PFSK-1 (cell line): ENCODE results near the gene TTBK1.

Experiments
- POLR2AphosphoS5 ChIP-seq: IDR thresholded peaks from 2 replicates; pipeline ENCODE4 v1.6.1; 2012; ENCODE audit warnings: low read depth, mild to moderate bottlenecking, control low read depth, low read length, moderate library complexity
- REST ChIP-seq, 2 experiments: IDR thresholded peaks; 2 replicates each; pipeline versions ENCODE4 v1.6.1 to v1.8.0; 2011 to 2012; ENCODE audit warnings: low read depth in 2 of 2, low read length in 2 of 2, control low read depth in 1 of 2, inconsistent platforms in 1 of 2, mild to moderate bottlenecking in 1 of 2, moderate library complexity in 1 of 2; ENCODE audit not compliant: insufficient read depth in 1 of 2
- SIN3A ChIP-seq: IDR thresholded peaks from 2 replicates; pipeline ENCODE4 v1.6.1; 2012; ENCODE audit warnings: mild to moderate bottlenecking, low read length, moderate library complexity, borderline replicate concordance; ENCODE audit not compliant: insufficient read depth
- TAF1 ChIP-seq: IDR thresholded peaks from 2 replicates; pipeline ENCODE4 v1.6.1; 2012; ENCODE audit warnings: low read length, control low read depth, borderline replicate concordance; ENCODE audit not compliant: insufficient read depth

- TF ChIP-seq REST (IDR thresholded peaks at IDR 0.05; ENCODE audit: insufficient read depth in 1 of 2, low read depth in 2 of 2, low read length in 2 of 2) (no peak), TAF1 (no peak), POLR2AphosphoS5 (no peak), SIN3A (no peak)
Observed at GRCh38 chr6:43291708-43292107, 48.4 kb downstream of the TTBK1 start.
